Stomach (tissue), 9 donors: ENCODE measurements around the gene RAD52. TPM values are rescaled to one million over a fixed set of nuclear protein-coding genes. Genes with fewer than 3 reads are reported as not detected.

Source experiments
- DNase-seq, 2 donors: peaks; one replicate each; pipeline versions ENCODE4 v3.0.0 to v3.0.0-alpha.2; 2013 to 2019
- H3K27ac ChIP-seq, 5 donors: fragments of 200-600 bp in 4 of 5; sonication (generic) in 4 of 5; one replicate each; pipeline ENCODE4 v1.5.1; 2013 to 2019; ENCODE audit warnings: mild to moderate bottlenecking in 1 of 5, moderate library complexity in 1 of 5
- H3K27me3 ChIP-seq, 3 donors: fragments of 200-600 bp; sonication (generic); one replicate each; pipeline ENCODE4 v1.5.1; 2017 to 2019; ENCODE audit warnings: mixed run types in 1 of 3
- H3K36me3 ChIP-seq, 4 donors: fragments of 200-600 bp; sonication (generic); 1 replicate in 3 of 4; 2 replicates in 1 of 4; pipeline ENCODE4 v1.5.1; 2016 to 2019
- H3K4me1 ChIP-seq, 4 donors: fragments of 200-600 bp; sonication (generic); one replicate each; pipeline ENCODE4 v1.5.1; 2016 to 2019
- H3K4me3 ChIP-seq, 4 donors: fragments of 200-600 bp; sonication (generic) in 3 of 4; one replicate each; pipeline ENCODE4 v1.5.1; 2016 to 2019; ENCODE audit warnings: mild to moderate bottlenecking in 1 of 4
- H3K9me3 ChIP-seq, 4 donors: fragments of 200-600 bp; sonication (generic); one replicate each; pipeline ENCODE4 v1.5.1; 2016 to 2019
- EP300 ChIP-seq: sonication (generic); formaldehyde crosslinking; IDR thresholded peaks from one replicate; pipeline ENCODE4 v1.6.1; 2017; ENCODE audit warnings: antibody characterized with exemption
- POLR2A ChIP-seq, 4 donors: fragments of 450-650 bp; IDR thresholded peaks; one replicate each; pipeline ENCODE4 v1.6.1; 2016; ENCODE audit warnings: antibody characterized with exemption in 4 of 4, control low read depth in 2 of 4, mild to moderate bottlenecking in 1 of 4, moderate library complexity in 1 of 4
- POLR2AphosphoS5 ChIP-seq, 3 donors: sonication (generic); formaldehyde crosslinking; IDR thresholded peaks; one replicate each; pipeline ENCODE4 v1.6.1; 2016; ENCODE audit warnings: antibody characterized with exemption in 3 of 3
- WGBS, 5 donors: extraction: QIAGEN DNeasy Blood & Tissue Kit in 3 of 5; methylation state at CpG; one replicate each; pipeline versions ENCODE4 v1.1.5 to v1.1.7; 2013 to 2018; 5-methylcytosine and 5-hydroxymethylcytosine counted together
- intact Hi-C: fragments of 100-400 bp; cut with DNase I; formaldehyde crosslinking; loops from one replicate; pipeline ENCODE4 v1.15.1; 2023; ENCODE audit warnings: low total_unique reads
- polyA plus RNA-seq, 3 donors: library from polyadenylated mRNA; stranded (reverse); fragments of 200-250 nt; gene quantifications; one replicate each; pipeline ENCODE4 v1.2.3, GENCODE V29; 2013
- total RNA-seq, 5 donors: library from RNA; depleted of rRNA; stranded (reverse); fragments of >200 nt; gene quantifications; one replicate each; pipeline versions ENCODE4 v1.1.0 to v1.2.3, GENCODE V29; 2014 to 2016
- TF ChIP-seq, protein P1 (sequence below), 7 experiments: fragments of 450-650 bp in 4 of 7; fragments of 200-600 bp in 3 of 7; sonication (generic) in 3 of 7; IDR thresholded peaks; one replicate each; pipeline ENCODE4 v1.5.1; 2016 to 2019; ENCODE audit warnings: antibody characterized with exemption in 7 of 7, control low read depth in 2 of 7, mild to moderate bottlenecking in 1 of 7
- donor health status: healthy with polysubstance abuse.
- donor health status: Bipolar disorder and iron deficiency.
- donor health status: healthy.

The RAD52 gene
- total and polyA plus RNA-seq, 8 donors, result 2.3 to 62.9 (median 11.2) TPM

DNA sequence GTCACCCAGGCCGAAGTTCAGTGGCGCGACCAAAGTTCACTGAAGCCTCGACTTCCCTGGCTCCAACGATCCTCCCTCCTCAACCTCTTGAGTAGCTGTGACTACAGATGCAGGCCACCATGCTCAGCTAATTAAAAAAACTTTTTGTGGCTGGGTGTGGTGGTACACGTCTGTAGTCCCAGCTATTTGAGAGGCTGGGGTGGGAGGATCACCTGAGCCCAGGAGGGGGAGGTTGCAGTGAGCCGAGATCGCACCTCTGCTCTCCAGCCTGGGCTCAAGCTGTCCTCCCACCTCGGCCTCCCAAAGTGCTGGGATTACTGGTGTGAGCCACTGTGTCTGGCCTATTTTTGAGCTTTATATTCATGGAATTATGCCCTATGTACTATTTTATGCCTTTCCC, 18.1 kb upstream of the RAD52 start:
- Histone ChIP-seq H3K4me3 (no peak overlapping the region), H3K9me3 (no peaks in the 10 kb centered on the region), H3K27ac (no peak overlapping the region), H3K36me3 (no peaks in the 10 kb centered on the region), H3K27me3 (no peaks in the 10 kb centered on the region), H3K4me1 (no peaks in the 10 kb centered on the region)
- intact Hi-C loops, result no loop called here
- DNase-seq, result no peak
- 80 to 94% (median 88%) methylated on average over 9 of the region's 9 CpGs for WGBS, 5 donors
- TF ChIP-seq POLR2AphosphoS5 (IDR thresholded peaks at IDR 0.05) (no peak), EP300 (no peak), POLR2A (IDR thresholded peaks at IDR 0.05) (no peak)
- TF ChIP-seq, protein P1, sequence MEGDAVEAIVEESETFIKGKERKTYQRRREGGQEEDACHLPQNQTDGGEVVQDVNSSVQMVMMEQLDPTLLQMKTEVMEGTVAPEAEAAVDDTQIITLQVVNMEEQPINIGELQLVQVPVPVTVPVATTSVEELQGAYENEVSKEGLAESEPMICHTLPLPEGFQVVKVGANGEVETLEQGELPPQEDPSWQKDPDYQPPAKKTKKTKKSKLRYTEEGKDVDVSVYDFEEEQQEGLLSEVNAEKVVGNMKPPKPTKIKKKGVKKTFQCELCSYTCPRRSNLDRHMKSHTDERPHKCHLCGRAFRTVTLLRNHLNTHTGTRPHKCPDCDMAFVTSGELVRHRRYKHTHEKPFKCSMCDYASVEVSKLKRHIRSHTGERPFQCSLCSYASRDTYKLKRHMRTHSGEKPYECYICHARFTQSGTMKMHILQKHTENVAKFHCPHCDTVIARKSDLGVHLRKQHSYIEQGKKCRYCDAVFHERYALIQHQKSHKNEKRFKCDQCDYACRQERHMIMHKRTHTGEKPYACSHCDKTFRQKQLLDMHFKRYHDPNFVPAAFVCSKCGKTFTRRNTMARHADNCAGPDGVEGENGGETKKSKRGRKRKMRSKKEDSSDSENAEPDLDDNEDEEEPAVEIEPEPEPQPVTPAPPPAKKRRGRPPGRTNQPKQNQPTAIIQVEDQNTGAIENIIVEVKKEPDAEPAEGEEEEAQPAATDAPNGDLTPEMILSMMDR (IDR thresholded peaks at IDR 0.05), result no peak

DNA sequence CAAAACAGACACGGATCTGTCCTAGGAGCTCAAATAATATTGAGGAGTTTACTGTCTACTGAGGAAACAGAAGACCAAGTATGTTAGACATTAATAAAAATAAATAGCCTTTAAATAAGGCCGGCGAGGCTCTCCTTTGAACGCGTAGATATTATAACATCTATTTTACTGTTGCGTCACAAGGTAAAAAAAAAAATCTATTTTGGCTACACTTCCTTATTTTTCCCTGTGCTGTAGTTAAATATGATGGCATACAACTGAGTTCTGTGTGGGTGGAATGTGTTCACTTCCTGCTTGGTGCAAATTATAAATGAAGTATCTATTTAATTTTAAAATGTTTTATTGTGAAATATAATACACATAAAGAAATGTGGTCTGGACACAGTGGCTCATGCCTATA, 17.2 kb upstream of the RAD52 start:
- H3K36me3 ChIP-seq, result no peaks in the 10 kb centered on the region
- no peaks in the 10 kb centered on the region for H3K27me3 ChIP-seq
- no peaks in the 10 kb centered on the region for H3K4me1 ChIP-seq
- intact Hi-C loops, result no loop called here
- no peak overlapping the region for H3K27ac ChIP-seq
- no peak overlapping the region for H3K4me3 ChIP-seq
- 76 to 90% (median 84%) methylated on average over 6 of the region's 6 CpGs for WGBS, 5 donors
- TF ChIP-seq, protein P1 (IDR thresholded peaks at IDR 0.05), result no peak
- TF ChIP-seq POLR2AphosphoS5 (IDR thresholded peaks at IDR 0.05), result no peak
- no peak for TF ChIP-seq POLR2A (IDR thresholded peaks at IDR 0.05)
- TF ChIP-seq EP300, result no peak
- no peak for DNase-seq
- no peaks in the 10 kb centered on the region for H3K9me3 ChIP-seq

DNA sequence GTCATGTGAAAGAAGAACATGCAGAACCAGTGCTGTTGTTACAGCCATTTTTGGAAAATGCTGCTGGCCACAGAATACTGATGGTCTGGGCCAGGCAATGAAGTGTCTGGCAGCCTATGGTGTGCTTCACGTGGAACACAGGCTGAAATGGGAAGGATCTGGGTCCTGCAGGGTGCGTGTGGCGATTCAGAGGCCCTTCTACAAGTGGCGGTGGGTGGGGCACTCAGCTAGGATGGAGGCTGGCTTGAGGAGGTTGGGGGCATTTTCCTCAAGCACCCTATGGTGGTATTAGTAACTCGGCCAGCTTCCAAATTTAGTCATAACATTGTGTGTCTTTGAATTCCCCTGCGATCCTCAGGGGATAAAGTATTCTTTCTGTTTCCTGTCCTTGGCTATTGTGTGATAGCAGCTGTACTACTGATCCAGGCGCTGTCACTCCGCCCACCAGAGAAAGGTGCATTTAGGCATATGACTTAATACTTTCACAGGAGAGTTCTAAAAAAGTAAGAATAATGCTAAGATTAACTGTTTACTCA, 9.2 kb upstream of the RAD52 start:
- no peaks in the 10 kb centered on the region for H3K4me1 ChIP-seq
- peak; percentile 4 to 36 for DNase-seq
- H3K27me3 ChIP-seq, result no peaks in the 10 kb centered on the region
- TF ChIP-seq POLR2A (IDR thresholded peaks at IDR 0.05) (no peak), EP300 (no peak), POLR2AphosphoS5 (IDR thresholded peaks at IDR 0.05) (no peak)
- TF ChIP-seq, protein P1 (IDR thresholded peaks at IDR 0.05), result no peak
- intact Hi-C loops, result no loop called here
- H3K4me3 ChIP-seq, result no peak overlapping the region
- WGBS, 5 donors, result 47 to 68% (median 61%) methylated on average over 7 to 8 of the region's 8 CpGs
- H3K9me3 ChIP-seq, result no peaks in the 10 kb centered on the region
- H3K36me3 ChIP-seq, result no peaks in the 10 kb centered on the region
- no peak overlapping the region for H3K27ac ChIP-seq

DNA sequence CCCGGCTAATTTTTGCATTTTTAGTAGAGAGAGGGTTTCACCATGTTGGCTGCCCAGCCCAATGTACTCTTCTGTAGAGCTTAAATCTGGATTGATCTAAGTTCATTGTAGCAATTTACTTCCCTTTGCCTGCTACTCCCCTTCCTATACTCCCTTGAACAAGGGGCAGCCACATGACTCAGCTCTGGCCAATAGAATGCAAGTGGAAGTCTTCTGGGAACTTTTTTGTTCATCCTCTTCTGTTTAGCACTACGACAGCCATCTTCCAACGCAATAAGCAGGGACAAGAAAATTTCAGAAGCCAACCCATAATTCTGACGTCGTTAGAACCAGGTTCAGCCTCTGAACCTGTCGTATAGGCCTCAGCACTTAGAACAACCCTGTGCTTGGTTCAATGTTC, 6.4 kb upstream of the RAD52 start:
- Histone ChIP-seq H3K36me3 (no peaks in the 10 kb centered on the region), H3K27me3 (no peaks in the 10 kb centered on the region), H3K4me1 (no peaks in the 10 kb centered on the region), H3K27ac (no peak overlapping the region), H3K4me3 (no peak overlapping the region), H3K9me3 (no peaks in the 10 kb centered on the region)
- intact Hi-C loops, result no loop called here
- no peak for DNase-seq
- WGBS, 5 donors, result 91 to 97% (median 96%) methylated on average over 6 of the region's 6 CpGs
- TF ChIP-seq POLR2AphosphoS5 (IDR thresholded peaks at IDR 0.05) (no peak), EP300 (no peak), POLR2A (IDR thresholded peaks at IDR 0.05) (no peak)
- TF ChIP-seq, protein P1 (IDR thresholded peaks at IDR 0.05), result no peak
